ENCODE data around the gene POLR3H.

GRCh38 chr22:41557401-41558240, 13.4 kb upstream of the POLR3H start:
- TF ChIP-seq POLR2AphosphoS5 (IDR thresholded peaks at IDR 0.05; ENCODE audit: low read depth, low read length) (no peak), POLR2A (IDR thresholded peaks at IDR 0.05; ENCODE audit: low read depth, low read length) (no peak), TAF1 (IDR thresholded peaks at IDR 0.05; ENCODE audit: low read depth, low read length) (no peak)

Data from GM12891 (cell line).